SK-N-SH (cell line): ENCODE data around the gene MKS1. TPM values are rescaled to one million over a fixed set of nuclear protein-coding genes. Genes with fewer than 3 reads are reported as not detected.

Experiments used
- CTCF ChIA-PET: fragments of 300-600, 350-600 bp; formaldehyde crosslinking; extraction: SDS; loops from one replicate; lab custom pipeline; 2021; lab: Yijun Ruan, JAX
- POLR2A ChIA-PET: fragments of 350-600 bp; sonication (Branson Sonifier 250); formaldehyde crosslinking; extraction: SDS; loops from one replicate; lab custom pipeline; 2020; ENCODE audit warnings: antibody characterized with exemption, inconsistent platforms; lab: Yijun Ruan, JAX
- DNase-seq: peaks from one replicate; pipeline ENCODE4 v3.0.0; 2012
- H2AFZ ChIP-seq: fragments of 200-600 bp; sonication (generic); 2 replicates; pipeline ENCODE4 v1.8.1; 2016; ENCODE audit warnings: antibody characterized with exemption, mild to moderate bottlenecking, low read depth
- H3F3A ChIP-seq: fragments of 200-600 bp; sonication (generic); replicated peaks from 2 replicates; pipeline ENCODE3; 2016; ENCODE audit warnings: antibody characterized with exemption, mild to moderate bottlenecking; ENCODE audit not compliant: insufficient read depth
- H3K27ac ChIP-seq, 2 experiments: fragments of 200-500 bp in 1 of 2; fragments of 200-600 bp in 1 of 2; sonication (Bioruptor generic) in 1 of 2; sonication (generic), shearing (Covaris generic) in 1 of 2; 2 replicates each; pipeline versions ENCODE4 v1.5.1 to v1.6.1; 2014 to 2016; ENCODE audit warnings: low read depth in 2 of 2, inconsistent platforms in 1 of 2, low read length in 1 of 2, mild to moderate bottlenecking in 1 of 2, mixed read lengths in 1 of 2
- H3K27me3 ChIP-seq: fragments of 200-600 bp; sonication (generic), shearing (Covaris generic); 2 replicates; pipeline ENCODE4 v1.6.1; 2016; ENCODE audit warnings: mixed run types; ENCODE audit not compliant: insufficient read depth
- H3K36me3 ChIP-seq, 2 experiments: fragments of 200-500 bp in 1 of 2; fragments of 200-600 bp in 1 of 2; sonication (Bioruptor generic) in 1 of 2; sonication (generic) in 1 of 2; replicated peaks in 1 of 2; 2 replicates each; pipeline versions ENCODE3 to v1.5.1; 2014 to 2016; ENCODE audit warnings: low read length in 1 of 2, mild to moderate bottlenecking in 1 of 2; ENCODE audit not compliant: insufficient read depth in 2 of 2, control insufficient read depth in 1 of 2
- H3K4me1 ChIP-seq, 2 experiments: fragments of 200-500 bp in 1 of 2; fragments of 200-600 bp in 1 of 2; sonication (Bioruptor generic) in 1 of 2; sonication (generic), shearing (Covaris generic) in 1 of 2; 2 replicates each; pipeline versions ENCODE4 v1.5.1 to v1.6.1; 2014 to 2016; ENCODE audit warnings: low read depth in 1 of 2, low read length in 1 of 2, mixed run types in 1 of 2; ENCODE audit not compliant: insufficient read depth in 2 of 2, control insufficient read depth in 1 of 2
- H3K4me2 ChIP-seq: fragments of 200-600 bp; sonication (generic), shearing (Covaris generic); 2 replicates; pipeline ENCODE4 v1.6.1; 2017; ENCODE audit warnings: mixed run types
- H3K4me3 ChIP-seq, 2 experiments: fragments of 200-500 bp in 1 of 2; fragments of 200-600 bp in 1 of 2; sonication (Bioruptor generic) in 1 of 2; sonication (generic), shearing (Covaris generic) in 1 of 2; 2 replicates each; pipeline versions ENCODE4 v1.5.1 to v1.8.1; 2014 to 2016; ENCODE audit warnings: low read depth in 2 of 2, inconsistent platforms in 1 of 2, low read length in 1 of 2, mild to moderate bottlenecking in 1 of 2, mixed read lengths in 1 of 2, moderate library complexity in 1 of 2
- H3K79me2 ChIP-seq: fragments of 200-600 bp; sonication (generic); 2 replicates; pipeline ENCODE4 v1.8.1; 2017; ENCODE audit warnings: mild to moderate bottlenecking; ENCODE audit not compliant: insufficient read depth
- H3K9ac ChIP-seq: fragments of 200-600 bp; sonication (generic); 2 replicates; pipeline ENCODE4 v1.6.1; 2017; ENCODE audit warnings: mixed run types
- H3K9me2 ChIP-seq: fragments of 200-600 bp; sonication (generic); 2 replicates; pipeline ENCODE4 v1.6.1; 2017; ENCODE audit warnings: mixed run types
- H3K9me3 ChIP-seq: fragments of 200-600 bp; sonication (generic); 2 replicates; pipeline ENCODE4 v1.6.1; 2017; ENCODE audit warnings: mixed run types, mild to moderate bottlenecking, moderate library complexity
- H4K20me1 ChIP-seq: fragments of 200-600 bp; sonication (generic); 2 replicates; pipeline ENCODE4 v1.6.1; 2017; ENCODE audit warnings: mild to moderate bottlenecking, mixed run types; ENCODE audit not compliant: insufficient read depth
- ELF1 ChIP-seq: IDR thresholded peaks from 2 replicates; pipeline ENCODE4 v1.4.0; 2012
- FOXM1 ChIP-seq: IDR thresholded peaks from 2 replicates; pipeline ENCODE4 v1.4.0; 2012; ENCODE audit warnings: low read depth, mild to moderate bottlenecking
- MEF2A ChIP-seq: IDR thresholded peaks from 2 replicates; pipeline ENCODE4 v1.4.0; 2012; ENCODE audit warnings: low read depth, borderline replicate concordance
- POLR2AphosphoS5 ChIP-seq: IDR thresholded peaks from 2 replicates; pipeline ENCODE4 v1.6.1; 2012; ENCODE audit warnings: low read depth, low read length
- YY1 ChIP-seq: IDR thresholded peaks from 2 replicates; pipeline ENCODE4 v1.4.0; 2012; ENCODE audit warnings: low read depth, mild to moderate bottlenecking
- WGBS: methylation state at CpG from one replicate; pipeline ENCODE4 v1.1.6; 2017; ENCODE audit warnings: low lambda C conversion rate; 5-methylcytosine and 5-hydroxymethylcytosine counted together
- polyA plus RNA-seq, 3 experiments: library from polyadenylated mRNA; depleted of rRNA; stranded (reverse); fragments of >200 nt; gene quantifications; 2 replicates each; pipeline ENCODE4 v1.2.3, GENCODE V29; 2012

The MKS1 gene
- polyA plus RNA-seq, 1 of the 3 experiments (the other 2 are of a cell fraction): 28.5 TPM

- H3K4me2 ChIP-seq: no peak overlapping the region
- ChIA-PET CTCF (interaction anchor here (0.9 to 2.2 kb wide), 5 partner anchors 11 to 195 kb away, joined by 3 to 6 read pairs (median 5); no protein-coding TSS in a partner anchor), POLR2A (no interaction called here)
- H3K36me3 ChIP-seq: no peaks in the 10 kb centered on the region
- no peak overlapping the region for H3K27ac ChIP-seq
- H3K9me2 ChIP-seq: no peaks in the 10 kb centered on the region
- peaks cover 47% of the 10 kb centered on the region for H3K27me3 ChIP-seq
- no peaks in the 10 kb centered on the region for H3K79me2 ChIP-seq
- H2AFZ ChIP-seq: no peak overlapping the region
- no peaks in the 10 kb centered on the region for H3F3A ChIP-seq
- no peak for TF ChIP-seq ELF1
- H4K20me1 ChIP-seq: no peaks in the 10 kb centered on the region
- no peak overlapping the region for H3K9ac ChIP-seq
- peaks cover 0 to 8% of the 10 kb centered on the region in 2 experiments; a peak in 1 of 4 replicates for H3K4me1 ChIP-seq
- WGBS: 42% methylated on average over 3 of the region's 3 CpGs
- no peak overlapping the region for H3K4me3 ChIP-seq
- DNase-seq: no peak
- H3K9me3 ChIP-seq: no peaks in the 10 kb centered on the region
Observed at GRCh38 chr17:58253082-58253481, 34.0 kb upstream of the MKS1 start.

GRCh38 chr17:58252141-58252540 is 33.1 kb upstream of the MKS1 start:
- H3K9ac ChIP-seq: no peak overlapping the region
- no peak for DNase-seq
- no peaks in the 10 kb centered on the region for H3K9me3 ChIP-seq
- H3K4me3 ChIP-seq: no peak overlapping the region
- H3K4me2 ChIP-seq: no peak overlapping the region
- H3K4me1 ChIP-seq: peaks cover 0 to 8% of the 10 kb centered on the region in 2 experiments; a peak in 1 of 4 replicates
- no peaks in the 10 kb centered on the region for H3K9me2 ChIP-seq
- no peaks in the 10 kb centered on the region for H3K36me3 ChIP-seq
- H3K27me3 ChIP-seq: peaks cover 53% of the 10 kb centered on the region
- ChIA-PET CTCF (interaction anchor here (0.7 to 4.0 kb wide), 8 partner anchors 10 to 196 kb away, joined by 3 to 73 read pairs (median 3); partner anchors contain the start of gene LPO), POLR2A (no interaction called here)
- H3F3A ChIP-seq: no peaks in the 10 kb centered on the region
- no peaks in the 10 kb centered on the region for H4K20me1 ChIP-seq
- no peak for TF ChIP-seq FOXM1
- no peak for TF ChIP-seq YY1
- no peak for TF ChIP-seq MEF2A
- 32% methylated on average over 9 of the region's 9 CpGs for WGBS
- no peaks in the 10 kb centered on the region for H3K79me2 ChIP-seq
- no peak overlapping the region for H3K27ac ChIP-seq
- H2AFZ ChIP-seq: no peak overlapping the region

GRCh38 chr17:58250344-58251011 is 31.4 kb upstream of the MKS1 start:
- Histone ChIP-seq H3K9me2 (no peaks in the 10 kb centered on the region), H3K36me3 (no peaks in the 10 kb centered on the region), H3K4me3 (no peak overlapping the region), H4K20me1 (no peaks in the 10 kb centered on the region), H3K27ac (no peak overlapping the region), H3K79me2 (no peaks in the 10 kb centered on the region), H3K4me1 (peaks cover 0 to 8% of the 10 kb centered on the region in 2 experiments; a peak in 1 of 4 replicates), H3K27me3 (peaks cover 69% of the 10 kb centered on the region), H3F3A (no peaks in the 10 kb centered on the region), H2AFZ (no peak overlapping the region), H3K9ac (no peak overlapping the region), H3K4me2 (no peak overlapping the region), H3K9me3 (no peaks in the 10 kb centered on the region)
- WGBS: 74% methylated on average over 12 of the region's 12 CpGs
- no peak for TF ChIP-seq POLR2AphosphoS5
- POLR2A ChIA-PET: interaction anchor here (0.6 kb wide), 1 partner anchor 257 kb away, joined by 3 read pairs; no protein-coding TSS in a partner anchor
- no peak for DNase-seq
- CTCF ChIA-PET: interaction anchor here (0.6 to 4.7 kb wide), 64 partner anchors 8 to 1057 kb away, joined by 3 to 73 read pairs (median 6); partner anchors contain the start of genes LPO, MKS1, OR4D1 and RNF43
